ENCODE data around the gene KDM2A. TPM values are rescaled to one million over a fixed set of nuclear protein-coding genes. Genes with fewer than 3 reads are reported as not detected.

Gene KDM2A
- total and polyA plus RNA-seq, 2 donors from 2014 or later = 16.2 to 82.6 TPM

- peaks cover 3 to 10% (median 9%) of the 10 kb centered on the region in 3 donors for H3K36me3 ChIP-seq (ENCODE audit: control insufficient read depth in 2 of 3, insufficient read depth in 3 of 3, low read length in 3 of 3)
- no peaks in the 10 kb centered on the region for H3K9me3 ChIP-seq (ENCODE audit: control insufficient read depth in 2 of 3, insufficient read depth in 1 of 3, low read length in 3 of 3)
- H3K27ac ChIP-seq (ENCODE audit: low read depth in 2 of 2, low read length in 2 of 2) = peak overlapping the region; percentile 92 to 93
- peak overlapping the region; percentile 86 to 93 (median 89) for H3K4me3 ChIP-seq (ENCODE audit: low read length in 3 of 3)
- TF ChIP-seq CTCF (IDR thresholded peaks at IDR 0.05; ENCODE audit: borderline replicate concordance, extremely low read depth, insufficient read depth) = no peak
- peak overlapping the region; percentile 89 to 99 (median 97) for H3K9ac ChIP-seq (ENCODE audit: low read length in 3 of 3)
- FAIRE-seq = peak; percentile 77
- peak; percentile 98 to 99 (median 99) for DNase-seq
- intact Hi-C loops (cut with DNase I) = no loop called here
- H3K4me1 ChIP-seq (ENCODE audit: control insufficient read depth in 2 of 3, insufficient read depth in 2 of 3, low read depth in 1 of 3, low read length in 3 of 3) = peaks cover 10 to 37% (median 22%) of the 10 kb centered on the region in 3 donors
- H3K27me3 ChIP-seq (ENCODE audit: control insufficient read depth, insufficient read depth, low read length) = no peaks in the 10 kb centered on the region
Measured at GRCh38 chr11:67239783-67240575, 120.9 kb downstream of the KDM2A start.

- DNase-seq (peak; percentile 79 to 86 (median 84)), FAIRE-seq (no peak)
- peaks cover 10 to 37% (median 22%) of the 10 kb centered on the region in 3 donors for H3K4me1 ChIP-seq (ENCODE audit: control insufficient read depth in 2 of 3, insufficient read depth in 2 of 3, low read depth in 1 of 3, low read length in 3 of 3)
- intact Hi-C loops (cut with DNase I) = no loop called here
- no peaks in the 10 kb centered on the region for H3K27me3 ChIP-seq (ENCODE audit: control insufficient read depth, insufficient read depth, low read length)
- peak overlapping the region; percentile 92 to 93 for H3K27ac ChIP-seq (ENCODE audit: low read depth in 2 of 2, low read length in 2 of 2)
- H3K9ac ChIP-seq (ENCODE audit: low read length in 3 of 3) = peak overlapping the region; percentile 89 to 99 (median 97)
- peak overlapping the region; percentile 86 to 93 (median 89) for H3K4me3 ChIP-seq (ENCODE audit: low read length in 3 of 3)
- no peaks in the 10 kb centered on the region for H3K9me3 ChIP-seq (ENCODE audit: control insufficient read depth in 2 of 3, insufficient read depth in 1 of 3, low read length in 3 of 3)
- no peak for TF ChIP-seq CTCF (IDR thresholded peaks at IDR 0.05; ENCODE audit: borderline replicate concordance, extremely low read depth, insufficient read depth)
- H3K36me3 ChIP-seq (ENCODE audit: control insufficient read depth in 2 of 3, insufficient read depth in 3 of 3, low read length in 3 of 3) = peaks cover 5 to 18% (median 16%) of the 10 kb centered on the region in 3 donors
Measured at GRCh38 chr11:67240576-67241389, 121.7 kb downstream of the KDM2A start.

- FAIRE-seq = no peak
- H3K4me3 ChIP-seq (ENCODE audit: low read length in 3 of 3) = peak overlapping the region in 2 of 3 donors; percentile 32 to 42
- no peaks in the 10 kb centered on the region for H3K27me3 ChIP-seq (ENCODE audit: control insufficient read depth, insufficient read depth, low read length)
- intact Hi-C loops (cut with DNase I) = no loop called here
- H3K9me3 ChIP-seq (ENCODE audit: control insufficient read depth in 2 of 3, insufficient read depth in 1 of 3, low read length in 3 of 3) = no peaks in the 10 kb centered on the region
- H3K36me3 ChIP-seq (ENCODE audit: control insufficient read depth in 2 of 3, insufficient read depth in 3 of 3, low read length in 3 of 3) = peaks cover 11 to 29% (median 23%) of the 10 kb centered on the region in 3 donors
- TF ChIP-seq CTCF (IDR thresholded peaks at IDR 0.05; ENCODE audit: borderline replicate concordance, extremely low read depth, insufficient read depth) = no peak
- peaks cover 10 to 37% (median 22%) of the 10 kb centered on the region in 3 donors for H3K4me1 ChIP-seq (ENCODE audit: control insufficient read depth in 2 of 3, insufficient read depth in 2 of 3, low read depth in 1 of 3, low read length in 3 of 3)
- DNase-seq = no peak
- H3K9ac ChIP-seq (ENCODE audit: low read length in 3 of 3) = peak overlapping the region in 1 of 3 donors; percentile 44
- H3K27ac ChIP-seq (ENCODE audit: low read depth in 2 of 2, low read length in 2 of 2) = peak overlapping the region; percentile 18 to 37
Measured at GRCh38 chr11:67242548-67242947, 123.5 kb downstream of the KDM2A start.
